Measurements from ENCODE around the gene MAGI2.

MAGI2 gene

DNA sequence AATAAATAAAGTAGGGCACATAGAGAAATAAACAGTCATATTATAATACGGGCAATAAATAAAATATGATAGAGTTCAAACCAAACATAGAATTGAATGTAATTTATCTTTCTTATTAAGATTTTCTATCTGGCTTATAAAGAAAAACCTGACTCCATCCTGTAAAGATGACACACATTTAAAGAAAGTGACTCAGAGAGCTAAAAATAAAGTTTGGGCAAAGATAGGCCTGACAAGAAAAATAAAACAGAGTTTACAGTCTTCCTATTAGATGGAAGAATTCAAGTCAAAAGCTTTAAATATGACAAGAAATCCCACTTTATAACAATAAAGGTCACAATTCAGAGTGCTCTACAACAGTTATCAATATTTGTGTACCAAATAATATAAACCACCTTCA, 1074.3 kb downstream of the MAGI2 start:
- peaks cover 2% of the 10 kb centered on the region for H3K27me3 ChIP-seq (ENCODE audit: insufficient read depth, poor library complexity, severe bottlenecking)
- H3K4me1 ChIP-seq (ENCODE audit: insufficient read depth, poor library complexity, severe bottlenecking), result no peaks in the 10 kb centered on the region
- no peaks in the 10 kb centered on the region for H3K9me3 ChIP-seq (ENCODE audit: severe bottlenecking)
- H3K27ac ChIP-seq (ENCODE audit: poor library complexity, severe bottlenecking), result no peak overlapping the region
- no peaks in the 10 kb centered on the region for H3K36me3 ChIP-seq (ENCODE audit: low read depth)
- no peak overlapping the region for H3K4me3 ChIP-seq (ENCODE audit: severe bottlenecking)
- TF ChIP-seq, protein P1, sequence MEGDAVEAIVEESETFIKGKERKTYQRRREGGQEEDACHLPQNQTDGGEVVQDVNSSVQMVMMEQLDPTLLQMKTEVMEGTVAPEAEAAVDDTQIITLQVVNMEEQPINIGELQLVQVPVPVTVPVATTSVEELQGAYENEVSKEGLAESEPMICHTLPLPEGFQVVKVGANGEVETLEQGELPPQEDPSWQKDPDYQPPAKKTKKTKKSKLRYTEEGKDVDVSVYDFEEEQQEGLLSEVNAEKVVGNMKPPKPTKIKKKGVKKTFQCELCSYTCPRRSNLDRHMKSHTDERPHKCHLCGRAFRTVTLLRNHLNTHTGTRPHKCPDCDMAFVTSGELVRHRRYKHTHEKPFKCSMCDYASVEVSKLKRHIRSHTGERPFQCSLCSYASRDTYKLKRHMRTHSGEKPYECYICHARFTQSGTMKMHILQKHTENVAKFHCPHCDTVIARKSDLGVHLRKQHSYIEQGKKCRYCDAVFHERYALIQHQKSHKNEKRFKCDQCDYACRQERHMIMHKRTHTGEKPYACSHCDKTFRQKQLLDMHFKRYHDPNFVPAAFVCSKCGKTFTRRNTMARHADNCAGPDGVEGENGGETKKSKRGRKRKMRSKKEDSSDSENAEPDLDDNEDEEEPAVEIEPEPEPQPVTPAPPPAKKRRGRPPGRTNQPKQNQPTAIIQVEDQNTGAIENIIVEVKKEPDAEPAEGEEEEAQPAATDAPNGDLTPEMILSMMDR (IDR thresholded peaks at IDR 0.05; ENCODE audit: poor library complexity, severe bottlenecking), result no peak
- DNase-seq (ENCODE audit: low spot score) (no peak), ATAC-seq (ENCODE audit: low read depth) (no peak)

- H3K27ac ChIP-seq (ENCODE audit: poor library complexity, severe bottlenecking), result no peak overlapping the region
- no peaks in the 10 kb centered on the region for H3K36me3 ChIP-seq (ENCODE audit: low read depth)
- DNase-seq (ENCODE audit: low spot score), result no peak
- no peaks in the 10 kb centered on the region for H3K4me1 ChIP-seq (ENCODE audit: insufficient read depth, poor library complexity, severe bottlenecking)
- H3K27me3 ChIP-seq (ENCODE audit: insufficient read depth, poor library complexity, severe bottlenecking), result peaks cover 2% of the 10 kb centered on the region
- TF ChIP-seq, protein P1 (IDR thresholded peaks at IDR 0.05; ENCODE audit: poor library complexity, severe bottlenecking), result no peak
- no peak for ATAC-seq (ENCODE audit: low read depth)
- H3K9me3 ChIP-seq (ENCODE audit: severe bottlenecking), result no peaks in the 10 kb centered on the region
- H3K4me3 ChIP-seq (ENCODE audit: severe bottlenecking), result no peak overlapping the region
Measured at GRCh38 chr7:78377532-78377931, 1075.9 kb downstream of the MAGI2 start.

GRCh38 chr7:78370936-78371335, 1082.5 kb downstream of the MAGI2 start:
- DNase-seq (ENCODE audit: low spot score) (no peak), ATAC-seq (ENCODE audit: low read depth) (no peak)
- Histone ChIP-seq H3K27me3 (ENCODE audit: insufficient read depth, poor library complexity, severe bottlenecking) (peaks cover 3% of the 10 kb centered on the region), H3K4me1 (ENCODE audit: insufficient read depth, poor library complexity, severe bottlenecking) (no peaks in the 10 kb centered on the region), H3K9me3 (ENCODE audit: severe bottlenecking) (no peaks in the 10 kb centered on the region), H3K27ac (ENCODE audit: poor library complexity, severe bottlenecking) (no peak overlapping the region), H3K36me3 (ENCODE audit: low read depth) (no peaks in the 10 kb centered on the region), H3K4me3 (ENCODE audit: severe bottlenecking) (no peak overlapping the region)
- TF ChIP-seq, protein P1 (IDR thresholded peaks at IDR 0.05; ENCODE audit: poor library complexity, severe bottlenecking), result no peak

- H3K36me3 ChIP-seq (ENCODE audit: low read depth), result no peaks in the 10 kb centered on the region
Measured at GRCh38 chr7:78368771-78369170, 1084.7 kb downstream of the MAGI2 start.

GRCh38 chr7:78367280-78367773, 1086.1 kb downstream of the MAGI2 start:
- Histone ChIP-seq H3K4me1 (ENCODE audit: insufficient read depth, poor library complexity, severe bottlenecking) (no peaks in the 10 kb centered on the region), H3K27me3 (ENCODE audit: insufficient read depth, poor library complexity, severe bottlenecking) (peaks cover 3% of the 10 kb centered on the region), H3K9me3 (ENCODE audit: severe bottlenecking) (no peaks in the 10 kb centered on the region), H3K27ac (ENCODE audit: poor library complexity, severe bottlenecking) (no peak overlapping the region), H3K36me3 (ENCODE audit: low read depth) (no peaks in the 10 kb centered on the region), H3K4me3 (ENCODE audit: severe bottlenecking) (no peak overlapping the region)
- DNase-seq (ENCODE audit: low spot score) (no peak), ATAC-seq (ENCODE audit: low read depth) (no peak)
- TF ChIP-seq, protein P1 (IDR thresholded peaks at IDR 0.05; ENCODE audit: poor library complexity, severe bottlenecking), result no peak

More at GRCh38 chr7:78368771-78369170, 1084.7 kb downstream of the MAGI2 start:
- no peaks in the 10 kb centered on the region for H3K9me3 ChIP-seq (ENCODE audit: severe bottlenecking)
- DNase-seq (ENCODE audit: low spot score) (no peak), ATAC-seq (ENCODE audit: low read depth) (no peak)
- no peak overlapping the region for H3K27ac ChIP-seq (ENCODE audit: poor library complexity, severe bottlenecking)
- H3K27me3 ChIP-seq (ENCODE audit: insufficient read depth, poor library complexity, severe bottlenecking), result peaks cover 3% of the 10 kb centered on the region
- H3K4me3 ChIP-seq (ENCODE audit: severe bottlenecking), result no peak overlapping the region
- no peaks in the 10 kb centered on the region for H3K4me1 ChIP-seq (ENCODE audit: insufficient read depth, poor library complexity, severe bottlenecking)
- TF ChIP-seq, protein P1 (IDR thresholded peaks at IDR 0.05; ENCODE audit: poor library complexity, severe bottlenecking), result no peak
